Measurements from ENCODE around the gene SDF4. TPM values are rescaled to one million over a fixed set of nuclear protein-coding genes. Genes with fewer than 3 reads are reported as not detected.

The SDF4 gene
- total RNA-seq, result 28.2 TPM

GRCh38 chr1:1231400-1232207, at the start of gene SDF4:
SDF4 (minus strand) TSS chr1:1232001; CDS start chr1:1228772, 3,229 bp downstream.
- Histone ChIP-seq H3K9me3 (ENCODE audit: control insufficient read depth in 3 of 3, low read length in 3 of 3) (no peaks in the 10 kb centered on the region), H3K4me1 (ENCODE audit: control insufficient read depth in 3 of 3, insufficient read depth in 3 of 3, low read length in 3 of 3) (peaks cover 30 to 40% (median 33%) of the 10 kb centered on the region in 3 donors), H3K36me3 (ENCODE audit: control insufficient read depth in 3 of 3, insufficient read depth in 3 of 3, low read length in 3 of 3) (peaks cover 15 to 26% (median 18%) of the 10 kb centered on the region in 3 donors), H3K27me3 (ENCODE audit: control insufficient read depth in 3 of 3, insufficient read depth in 3 of 3, low read length in 3 of 3) (peaks cover 0 to 1% (median 0%) of the 10 kb centered on the region in 3 donors), H3K4me3 (ENCODE audit: low read length in 3 of 3) (peak within 1 kb of the TSS; percentile 90 to 98 (median 98)), H3K27ac (ENCODE audit: low read depth, low read length) (peak within 1 kb of the TSS; percentile 92), H3K9ac (ENCODE audit: low read depth in 1 of 3, low read length in 3 of 3) (peak within 1 kb of the TSS; percentile 94 to 98 (median 97))

GRCh38 chr1:1280782-1281481, 49.1 kb upstream of the SDF4 start:
- no peaks in the 10 kb centered on the region for H3K36me3 ChIP-seq (ENCODE audit: control insufficient read depth in 3 of 3, insufficient read depth in 3 of 3, low read length in 3 of 3)
- no peaks in the 10 kb centered on the region for H3K9me3 ChIP-seq (ENCODE audit: control insufficient read depth in 3 of 3, low read length in 3 of 3)
- H3K27ac ChIP-seq (ENCODE audit: low read depth, low read length), result no peak overlapping the region
- peaks cover 0 to 12% (median 2%) of the 10 kb centered on the region in 3 donors for H3K4me1 ChIP-seq (ENCODE audit: control insufficient read depth in 3 of 3, insufficient read depth in 3 of 3, low read length in 3 of 3)
- H3K4me3 ChIP-seq (ENCODE audit: low read length in 3 of 3), result no peak overlapping the region
- no peak overlapping the region for H3K9ac ChIP-seq (ENCODE audit: low read depth in 1 of 3, low read length in 3 of 3)
- peaks cover 13 to 20% (median 14%) of the 10 kb centered on the region in 3 donors for H3K27me3 ChIP-seq (ENCODE audit: control insufficient read depth in 3 of 3, insufficient read depth in 3 of 3, low read length in 3 of 3)

- H3K9me3 ChIP-seq (ENCODE audit: control insufficient read depth in 3 of 3, low read length in 3 of 3), result no peaks in the 10 kb centered on the region
- H3K36me3 ChIP-seq (ENCODE audit: control insufficient read depth in 3 of 3, insufficient read depth in 3 of 3, low read length in 3 of 3), result no peaks in the 10 kb centered on the region
- no peak overlapping the region for H3K9ac ChIP-seq (ENCODE audit: low read depth in 1 of 3, low read length in 3 of 3)
- H3K27ac ChIP-seq (ENCODE audit: low read depth, low read length), result no peak overlapping the region
- no peak overlapping the region for H3K4me3 ChIP-seq (ENCODE audit: low read length in 3 of 3)
- H3K4me1 ChIP-seq (ENCODE audit: control insufficient read depth in 3 of 3, insufficient read depth in 3 of 3, low read length in 3 of 3), result peaks cover 6 to 25% (median 11%) of the 10 kb centered on the region in 3 donors
- peaks cover 0 to 4% (median 0%) of the 10 kb centered on the region in 3 donors for H3K27me3 ChIP-seq (ENCODE audit: control insufficient read depth in 3 of 3, insufficient read depth in 3 of 3, low read length in 3 of 3)
Measured at GRCh38 chr1:1279028-1279427, 47.2 kb upstream of the SDF4 start.

- H3K4me1 ChIP-seq (ENCODE audit: control insufficient read depth in 3 of 3, insufficient read depth in 3 of 3, low read length in 3 of 3), result peaks cover 6 to 25% (median 11%) of the 10 kb centered on the region in 3 donors
- H3K36me3 ChIP-seq (ENCODE audit: control insufficient read depth in 3 of 3, insufficient read depth in 3 of 3, low read length in 3 of 3), result no peaks in the 10 kb centered on the region
- H3K9ac ChIP-seq (ENCODE audit: low read depth in 1 of 3, low read length in 3 of 3), result no peak overlapping the region
- H3K4me3 ChIP-seq (ENCODE audit: low read length in 3 of 3), result no peak overlapping the region
- peaks cover 0 to 2% (median 0%) of the 10 kb centered on the region in 3 donors for H3K27me3 ChIP-seq (ENCODE audit: control insufficient read depth in 3 of 3, insufficient read depth in 3 of 3, low read length in 3 of 3)
- H3K9me3 ChIP-seq (ENCODE audit: control insufficient read depth in 3 of 3, low read length in 3 of 3), result no peaks in the 10 kb centered on the region
- H3K27ac ChIP-seq (ENCODE audit: low read depth, low read length), result no peak overlapping the region
Measured at GRCh38 chr1:1278620-1279019, 46.8 kb upstream of the SDF4 start.

GRCh38 chr1:1275836-1276235, 44.0 kb upstream of the SDF4 start:
- peaks cover 26 to 36% (median 28%) of the 10 kb centered on the region in 3 donors for H3K4me1 ChIP-seq (ENCODE audit: control insufficient read depth in 3 of 3, insufficient read depth in 3 of 3, low read length in 3 of 3)
- H3K4me3 ChIP-seq (ENCODE audit: low read length in 3 of 3), result no peak overlapping the region
- H3K36me3 ChIP-seq (ENCODE audit: control insufficient read depth in 3 of 3, insufficient read depth in 3 of 3, low read length in 3 of 3), result peaks cover 0 to 3% (median 0%) of the 10 kb centered on the region in 3 donors
- H3K27me3 ChIP-seq (ENCODE audit: control insufficient read depth in 3 of 3, insufficient read depth in 3 of 3, low read length in 3 of 3), result no peaks in the 10 kb centered on the region
- H3K9ac ChIP-seq (ENCODE audit: low read depth in 1 of 3, low read length in 3 of 3), result no peak overlapping the region
- H3K27ac ChIP-seq (ENCODE audit: low read depth, low read length), result no peak overlapping the region
- H3K9me3 ChIP-seq (ENCODE audit: control insufficient read depth in 3 of 3, low read length in 3 of 3), result no peaks in the 10 kb centered on the region

GRCh38 chr1:1274931-1275431, 43.2 kb upstream of the SDF4 start:
- Histone ChIP-seq H3K27me3 (ENCODE audit: control insufficient read depth in 3 of 3, insufficient read depth in 3 of 3, low read length in 3 of 3) (no peaks in the 10 kb centered on the region), H3K4me1 (ENCODE audit: control insufficient read depth in 3 of 3, insufficient read depth in 3 of 3, low read length in 3 of 3) (peaks cover 35 to 44% (median 37%) of the 10 kb centered on the region in 3 donors), H3K9ac (ENCODE audit: low read depth in 1 of 3, low read length in 3 of 3) (peak overlapping the region; percentile 74 to 87 (median 81)), H3K9me3 (ENCODE audit: control insufficient read depth in 3 of 3, low read length in 3 of 3) (no peaks in the 10 kb centered on the region), H3K4me3 (ENCODE audit: low read length in 3 of 3) (peak overlapping the region; percentile 83 to 93 (median 84)), H3K27ac (ENCODE audit: low read depth, low read length) (no peak overlapping the region), H3K36me3 (ENCODE audit: control insufficient read depth in 3 of 3, insufficient read depth in 3 of 3, low read length in 3 of 3) (peaks cover 0 to 3% (median 3%) of the 10 kb centered on the region in 3 donors)

GRCh38 chr1:1274299-1274930, 42.6 kb upstream of the SDF4 start:
- H3K9me3 ChIP-seq (ENCODE audit: control insufficient read depth in 3 of 3, low read length in 3 of 3), result no peaks in the 10 kb centered on the region
- peak overlapping the region; percentile 83 to 93 (median 84) for H3K4me3 ChIP-seq (ENCODE audit: low read length in 3 of 3)
- H3K9ac ChIP-seq (ENCODE audit: low read depth in 1 of 3, low read length in 3 of 3), result peak overlapping the region; percentile 74 to 87 (median 81)
- peaks cover 38 to 48% (median 40%) of the 10 kb centered on the region in 3 donors for H3K4me1 ChIP-seq (ENCODE audit: control insufficient read depth in 3 of 3, insufficient read depth in 3 of 3, low read length in 3 of 3)
- no peak overlapping the region for H3K27ac ChIP-seq (ENCODE audit: low read depth, low read length)
- no peaks in the 10 kb centered on the region for H3K27me3 ChIP-seq (ENCODE audit: control insufficient read depth in 3 of 3, insufficient read depth in 3 of 3, low read length in 3 of 3)
- peaks cover 0 to 3% (median 3%) of the 10 kb centered on the region in 3 donors for H3K36me3 ChIP-seq (ENCODE audit: control insufficient read depth in 3 of 3, insufficient read depth in 3 of 3, low read length in 3 of 3)

- Histone ChIP-seq H3K9ac (ENCODE audit: low read depth in 1 of 3, low read length in 3 of 3) (peak within 1 kb of the TSS; percentile 90 to 98 (median 95)), H3K4me1 (ENCODE audit: control insufficient read depth in 3 of 3, insufficient read depth in 3 of 3, low read length in 3 of 3) (peaks cover 38 to 48% (median 40%) of the 10 kb centered on the region in 3 donors), H3K27ac (ENCODE audit: low read depth, low read length) (peak within 1 kb of the TSS; percentile 69)
Measured at GRCh38 chr1:1273512-1274298, 41.9 kb upstream of the SDF4 start, which contains the start of gene UBE2J2. UBE2J2 (minus strand) TSS chr1:1273854; CDS start chr1:1267992, 5,862 bp downstream.

GRCh38 chr1:1273209-1273511, 41.4 kb upstream of the SDF4 start:
- H3K4me3 ChIP-seq (ENCODE audit: low read length in 3 of 3), result peak overlapping the region; percentile 86 to 93 (median 90)
- H3K36me3 ChIP-seq (ENCODE audit: control insufficient read depth in 3 of 3, insufficient read depth in 3 of 3, low read length in 3 of 3), result peaks cover 2 to 5% (median 3%) of the 10 kb centered on the region in 3 donors
- H3K27me3 ChIP-seq (ENCODE audit: control insufficient read depth in 3 of 3, insufficient read depth in 3 of 3, low read length in 3 of 3), result no peaks in the 10 kb centered on the region
- peaks cover 38 to 48% (median 40%) of the 10 kb centered on the region in 3 donors for H3K4me1 ChIP-seq (ENCODE audit: control insufficient read depth in 3 of 3, insufficient read depth in 3 of 3, low read length in 3 of 3)
- peak overlapping the region; percentile 69 for H3K27ac ChIP-seq (ENCODE audit: low read depth, low read length)
- H3K9me3 ChIP-seq (ENCODE audit: control insufficient read depth in 3 of 3, low read length in 3 of 3), result no peaks in the 10 kb centered on the region
- H3K9ac ChIP-seq (ENCODE audit: low read depth in 1 of 3, low read length in 3 of 3), result peak overlapping the region; percentile 90 to 98 (median 95)

More at GRCh38 chr1:1273512-1274298, 41.9 kb upstream of the SDF4 start, which contains the start of gene UBE2J2:
- peak within 1 kb of the TSS; percentile 86 to 93 (median 90) for H3K4me3 ChIP-seq (ENCODE audit: low read length in 3 of 3)
- no peaks in the 10 kb centered on the region for H3K27me3 ChIP-seq (ENCODE audit: control insufficient read depth in 3 of 3, insufficient read depth in 3 of 3, low read length in 3 of 3)
- no peaks in the 10 kb centered on the region for H3K9me3 ChIP-seq (ENCODE audit: control insufficient read depth in 3 of 3, low read length in 3 of 3)
- H3K36me3 ChIP-seq (ENCODE audit: control insufficient read depth in 3 of 3, insufficient read depth in 3 of 3, low read length in 3 of 3), result peaks cover 0 to 3% (median 3%) of the 10 kb centered on the region in 3 donors
